ENCODE measurements around the gene ADI1. TPM values are rescaled to one million over a fixed set of nuclear protein-coding genes. Genes with fewer than 3 reads are reported as not detected.

The ADI1 gene
- total RNA-seq, 2 experiments from 2014 or later: 22.8 to 23.7 TPM

DNA sequence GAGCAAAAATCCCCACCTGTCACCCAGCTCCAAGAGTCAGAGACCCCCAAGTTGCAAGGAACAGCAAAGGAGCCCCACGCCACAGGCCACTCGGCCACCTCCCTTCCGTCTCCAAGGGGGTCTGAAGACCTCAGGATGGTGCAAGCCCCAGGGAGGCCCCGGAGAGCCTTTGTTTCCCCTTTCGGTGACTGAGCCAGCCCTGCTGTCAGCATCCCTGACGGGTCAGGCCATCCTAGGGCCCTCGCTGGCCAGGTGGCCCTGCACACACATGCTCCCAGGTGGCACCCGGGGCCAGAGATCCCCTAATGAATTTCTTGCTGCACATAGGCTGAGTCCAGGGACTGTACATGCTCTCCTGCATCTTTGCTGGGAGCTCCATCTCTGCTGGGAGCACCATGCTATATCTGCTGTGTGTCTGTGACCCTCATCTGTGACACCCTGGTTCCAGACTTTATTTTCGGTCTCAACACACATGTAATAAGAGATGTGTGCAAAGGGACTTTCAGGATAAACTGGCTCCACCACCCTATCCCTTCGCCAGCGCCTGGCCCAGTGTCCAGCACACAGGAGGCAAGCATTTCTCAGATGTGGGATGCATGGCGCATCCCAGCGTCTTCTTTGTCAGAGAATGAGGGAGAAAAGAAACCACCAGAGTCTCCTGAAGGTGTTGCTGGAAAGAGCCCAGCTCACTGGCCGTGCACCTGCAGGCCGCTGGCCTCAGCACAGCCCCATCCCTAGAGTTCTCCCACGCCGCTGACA is 27.4 kb downstream of the ADI1 start:
- H3K9me3 Mint-ChIP-seq: no peaks in the 10 kb centered on the region
- H3K27me3 Mint-ChIP-seq: no peaks in the 10 kb centered on the region
- no peaks in the 10 kb centered on the region for H3K4me1 Mint-ChIP-seq
- no peak for DNase-seq
- H3K27ac Mint-ChIP-seq: no peak overlapping the region
- H3K36me3 Mint-ChIP-seq: peaks cover 6% of the 10 kb centered on the region
- H3K4me3 Mint-ChIP-seq: no peak overlapping the region

DNA sequence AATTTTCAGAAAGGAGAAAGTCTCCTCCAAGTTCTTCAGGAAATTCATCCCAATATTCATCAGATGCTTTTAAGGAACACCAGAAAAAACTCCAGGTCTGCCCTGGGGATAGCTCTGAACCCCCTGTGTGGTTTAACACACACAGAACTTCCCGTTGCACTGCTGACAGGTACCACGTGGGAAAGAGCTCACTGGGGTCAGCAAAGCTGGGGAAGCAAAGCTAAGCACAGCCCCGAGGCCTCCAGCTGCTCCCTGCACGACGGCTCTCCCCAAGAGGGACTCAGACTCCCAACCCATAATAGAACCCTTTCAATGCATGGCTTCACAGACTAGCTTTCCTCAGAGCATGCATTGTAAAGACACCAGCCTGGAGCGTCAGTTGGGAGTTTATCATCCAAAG is 28.0 kb downstream of the ADI1 start:
- no peaks in the 10 kb centered on the region for H3K27me3 Mint-ChIP-seq
- no peak for DNase-seq

DNA sequence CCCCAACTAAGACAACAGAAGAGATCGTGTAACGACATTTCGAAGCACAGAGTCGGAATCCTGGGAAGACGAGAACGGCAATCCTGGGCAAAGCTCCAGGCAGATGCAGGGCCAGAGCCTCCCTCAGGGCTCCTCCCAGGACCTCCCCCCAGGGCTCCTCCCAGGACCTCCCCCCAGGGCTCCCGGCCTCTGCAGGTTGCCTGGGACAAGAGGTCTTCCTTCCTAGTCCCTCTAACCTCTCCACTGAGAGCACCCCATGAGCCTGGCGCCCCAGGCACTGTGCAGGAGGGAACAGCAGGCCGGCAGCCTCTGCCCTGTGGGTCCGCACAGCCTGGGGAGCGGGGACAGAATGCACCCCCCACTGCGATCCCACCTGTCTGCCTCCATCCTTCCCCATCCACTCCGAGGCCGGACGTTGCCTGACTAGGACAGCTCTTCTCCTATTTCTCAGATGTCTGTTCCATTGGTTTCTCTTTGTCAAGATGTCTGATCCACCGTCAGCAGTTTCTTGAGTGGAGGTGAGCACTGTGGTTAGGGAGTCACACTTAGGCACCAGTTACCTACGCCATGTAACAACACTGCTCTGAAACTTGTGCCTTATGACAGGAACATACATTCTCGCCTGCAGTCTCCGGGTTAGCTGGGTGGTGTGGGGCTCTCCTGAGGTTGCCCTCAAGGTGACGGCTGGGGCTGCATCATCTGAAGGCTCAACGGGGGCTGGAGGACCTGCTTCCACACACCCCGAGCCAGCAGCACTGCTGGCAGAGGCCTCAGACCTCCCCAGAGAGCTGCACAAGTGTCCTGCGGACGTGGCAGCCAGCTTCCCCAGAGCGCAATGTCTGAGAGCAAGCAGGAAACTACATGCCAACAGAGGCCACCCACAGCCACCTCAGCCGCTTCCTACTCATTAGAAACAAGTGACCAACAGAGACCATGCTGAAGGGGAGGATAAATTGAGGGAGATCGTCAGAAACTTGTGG is 28.9 kb downstream of the ADI1 start:
- no peaks in the 10 kb centered on the region for H3K36me3 Mint-ChIP-seq
- peak overlapping the region; percentile 29 for H3K27ac Mint-ChIP-seq
- no peaks in the 10 kb centered on the region for H3K4me1 Mint-ChIP-seq

More for the DNA sequence above, 28.0 kb downstream of the ADI1 start:
- H3K4me3 Mint-ChIP-seq: no peak overlapping the region
- H3K36me3 Mint-ChIP-seq: peaks cover 6% of the 10 kb centered on the region
- no peaks in the 10 kb centered on the region for H3K9me3 Mint-ChIP-seq
- H3K27ac Mint-ChIP-seq: no peak overlapping the region
- no peaks in the 10 kb centered on the region for H3K4me1 Mint-ChIP-seq

DNA sequence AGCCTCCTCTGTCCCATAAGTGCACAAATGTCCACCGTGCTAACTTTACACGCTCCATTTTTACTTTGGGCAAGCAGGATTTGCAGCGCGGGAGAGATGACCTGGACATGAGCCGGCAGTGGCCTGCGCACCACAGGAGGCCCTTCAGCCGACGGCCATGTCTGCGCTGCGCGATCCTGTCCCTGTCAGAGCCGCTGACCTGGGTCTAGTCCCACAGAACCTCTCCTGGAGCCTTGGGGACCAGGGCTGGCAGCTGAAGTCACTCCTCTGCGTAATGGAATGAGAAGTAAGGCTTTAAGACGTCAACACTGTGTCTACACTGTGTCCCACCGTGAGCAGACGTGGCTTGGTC is 29.6 kb downstream of the ADI1 start:
- no peaks in the 10 kb centered on the region for H3K27me3 Mint-ChIP-seq
- DNase-seq: no peak
- no peak overlapping the region for H3K27ac Mint-ChIP-seq
- H3K9me3 Mint-ChIP-seq: no peaks in the 10 kb centered on the region
- H3K4me3 Mint-ChIP-seq: no peak overlapping the region
- no peaks in the 10 kb centered on the region for H3K4me1 Mint-ChIP-seq
- no peaks in the 10 kb centered on the region for H3K36me3 Mint-ChIP-seq

More for the DNA sequence above, 28.9 kb downstream of the ADI1 start:
- no peak for DNase-seq
- Mint-ChIP-seq H3K27me3 (no peaks in the 10 kb centered on the region), H3K4me3 (no peak overlapping the region), H3K9me3 (no peaks in the 10 kb centered on the region)

DNA sequence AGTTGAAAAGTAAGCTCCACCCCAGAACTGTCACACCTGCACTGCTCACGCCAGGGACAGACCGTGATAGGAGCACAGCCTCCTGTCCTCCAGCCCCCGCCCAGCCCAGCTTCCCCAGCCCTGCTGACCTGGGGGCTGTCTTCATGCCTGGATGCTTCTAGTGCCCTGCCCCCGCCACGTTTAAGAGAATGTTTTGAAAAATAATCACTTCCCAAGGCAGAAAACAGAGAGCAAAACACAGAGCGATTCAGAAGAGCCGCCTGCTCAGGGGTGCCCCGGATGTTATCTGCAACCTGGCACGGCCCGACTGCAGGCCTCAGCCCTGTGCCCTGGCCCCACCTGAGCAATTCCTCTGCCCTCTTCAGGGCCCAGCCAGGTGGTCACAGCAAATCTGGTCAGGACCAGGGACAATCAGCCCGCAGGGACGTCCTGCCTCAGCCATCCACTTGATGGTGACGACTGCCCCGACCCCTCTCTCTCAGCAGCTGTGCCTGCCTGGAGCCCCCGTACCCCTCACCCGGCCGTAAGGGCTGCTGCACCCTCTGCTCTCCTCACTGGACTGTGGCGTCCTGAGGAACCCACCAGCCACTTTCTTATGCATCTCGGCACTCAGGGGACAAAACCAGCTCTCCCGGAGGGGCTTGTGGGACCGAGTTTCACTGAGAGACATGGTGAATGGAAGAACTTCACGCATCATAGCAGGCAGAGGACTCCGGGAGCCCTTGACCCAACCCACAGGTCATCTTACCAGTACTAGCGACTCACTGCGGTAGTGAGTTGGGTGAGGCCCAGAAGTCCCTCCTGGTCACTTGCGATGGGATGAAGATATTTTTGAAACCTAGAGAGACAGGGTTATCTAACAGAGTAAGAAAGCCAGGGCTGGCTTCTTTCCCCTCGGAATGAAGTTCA is 30.2 kb downstream of the ADI1 start:
- Mint-ChIP-seq H3K4me1 (no peaks in the 10 kb centered on the region), H3K36me3 (no peaks in the 10 kb centered on the region), H3K4me3 (no peak overlapping the region), H3K27me3 (no peaks in the 10 kb centered on the region), H3K27ac (no peak overlapping the region), H3K9me3 (no peaks in the 10 kb centered on the region)
- no peak for DNase-seq

DNA sequence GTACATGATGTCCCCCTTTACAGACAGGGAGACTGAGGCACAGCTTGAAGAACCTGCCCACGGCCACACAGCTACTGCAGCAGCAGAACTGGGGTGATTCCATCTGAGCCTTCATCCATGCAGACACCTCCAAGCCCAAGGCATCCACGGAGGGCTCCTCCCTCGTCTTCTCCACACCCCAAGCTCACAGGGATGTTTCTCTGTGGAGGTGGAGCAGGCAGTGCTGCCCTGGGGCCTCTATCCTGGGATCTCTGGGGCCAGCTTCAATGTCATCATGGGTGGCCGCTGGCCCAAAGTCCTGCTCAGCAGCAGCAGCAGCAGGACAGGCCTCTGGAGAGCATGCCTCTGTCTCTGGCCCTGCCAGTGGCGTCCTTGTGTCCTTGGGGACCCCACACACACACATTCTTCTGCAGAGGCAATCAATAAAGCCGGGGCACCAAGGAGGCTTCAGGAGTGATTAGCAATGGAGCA is 31.2 kb downstream of the ADI1 start:
- H3K4me3 Mint-ChIP-seq: no peak overlapping the region
- no peaks in the 10 kb centered on the region for H3K36me3 Mint-ChIP-seq
- H3K9me3 Mint-ChIP-seq: no peaks in the 10 kb centered on the region
- H3K27ac Mint-ChIP-seq: no peak overlapping the region
- H3K27me3 Mint-ChIP-seq: no peaks in the 10 kb centered on the region
- H3K4me1 Mint-ChIP-seq: no peaks in the 10 kb centered on the region
- DNase-seq: no peak

DNA sequence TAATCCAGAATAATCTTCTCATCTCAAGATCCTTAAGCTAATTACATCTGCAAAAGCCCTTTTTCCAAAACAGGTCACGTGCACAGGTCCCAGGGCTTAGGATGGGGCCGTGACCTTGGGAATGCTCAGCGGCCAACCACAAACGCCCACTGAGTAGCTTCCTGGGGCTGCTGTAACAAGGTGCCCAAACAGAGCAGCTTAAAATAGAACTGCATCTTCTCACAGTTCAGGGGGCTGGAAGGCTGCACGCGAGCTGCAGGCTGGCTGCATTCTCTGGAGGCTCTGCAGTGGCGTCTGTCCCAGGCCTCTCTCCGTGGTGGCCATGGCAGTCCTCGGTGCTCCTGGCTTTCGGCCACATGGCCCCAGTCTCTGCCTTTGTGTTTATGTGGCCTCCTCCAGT is 31.9 kb downstream of the ADI1 start:
- Mint-ChIP-seq H3K27ac (no peak overlapping the region), H3K4me3 (no peak overlapping the region), H3K4me1 (no peaks in the 10 kb centered on the region), H3K36me3 (no peaks in the 10 kb centered on the region), H3K9me3 (no peaks in the 10 kb centered on the region), H3K27me3 (no peaks in the 10 kb centered on the region)
- DNase-seq: no peak

DNA sequence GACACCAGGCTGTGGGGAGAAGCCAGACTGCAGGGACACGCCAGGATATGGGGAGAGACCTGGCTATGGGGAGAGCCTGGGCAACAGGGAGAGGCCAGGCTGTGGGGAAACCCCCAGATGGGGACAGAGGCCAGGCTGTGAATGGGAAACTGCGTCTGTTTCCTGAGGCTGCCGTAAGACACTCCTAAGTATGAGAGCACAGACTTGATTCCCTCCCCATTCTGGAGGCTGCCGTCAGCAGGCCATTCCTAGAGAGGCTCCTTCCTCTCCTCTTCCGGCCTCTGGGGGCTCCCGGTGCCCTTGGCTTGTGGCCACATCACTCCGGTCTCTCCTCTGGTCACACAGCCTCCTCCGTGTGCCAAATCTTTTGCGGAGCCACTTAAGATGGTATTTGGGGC is 32.3 kb downstream of the ADI1 start:
- H3K27ac Mint-ChIP-seq: no peak overlapping the region
- no peaks in the 10 kb centered on the region for H3K36me3 Mint-ChIP-seq
- no peaks in the 10 kb centered on the region for H3K9me3 Mint-ChIP-seq
- no peak overlapping the region for H3K4me3 Mint-ChIP-seq
- H3K4me1 Mint-ChIP-seq: no peaks in the 10 kb centered on the region
- no peaks in the 10 kb centered on the region for H3K27me3 Mint-ChIP-seq
- DNase-seq: no peak

DNA sequence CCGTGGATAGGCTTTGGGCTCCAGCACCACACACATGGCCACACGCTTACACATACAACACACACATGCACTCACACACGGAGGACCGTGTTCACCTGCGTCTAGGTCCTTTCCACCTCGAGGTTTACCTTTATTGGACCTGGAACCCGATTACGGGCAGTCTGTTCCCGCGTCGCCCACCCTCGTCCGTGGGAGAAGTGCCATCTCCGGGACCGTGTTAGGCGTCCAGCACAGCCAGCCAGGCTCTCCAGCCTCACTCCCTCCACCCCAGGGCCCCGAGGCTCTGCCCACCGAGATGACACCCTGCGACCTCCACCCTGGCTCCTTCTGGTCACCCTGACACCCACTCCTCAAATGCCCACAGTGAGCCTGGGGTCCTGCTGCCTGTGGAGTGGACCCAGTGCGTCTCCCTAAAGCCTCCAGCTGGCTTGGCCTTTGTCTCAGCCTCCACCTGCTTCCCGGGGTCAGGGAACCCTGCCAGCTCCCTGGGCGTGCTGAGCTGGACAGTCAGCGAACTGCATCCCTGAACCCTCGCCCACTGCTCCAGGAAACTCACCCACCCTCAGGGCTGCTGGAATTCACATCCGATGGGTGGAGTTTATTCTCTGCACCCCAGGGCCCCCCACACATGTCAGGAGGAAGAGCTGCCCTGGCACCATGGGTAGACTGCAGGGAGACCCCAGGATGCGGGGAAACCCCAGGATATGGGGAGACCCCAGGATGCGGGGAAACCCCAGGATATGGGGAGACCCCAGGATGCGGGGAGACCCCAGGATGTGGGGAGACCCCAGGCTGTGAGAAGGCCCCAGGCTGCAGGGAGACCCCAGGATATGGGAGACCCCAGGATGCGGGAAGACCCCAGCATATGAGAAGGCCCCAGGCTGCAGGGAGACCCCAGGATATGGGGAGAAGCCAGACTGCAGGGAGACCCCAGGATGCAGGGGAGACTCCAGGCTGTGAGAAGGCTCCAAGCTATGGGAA is 33.0 kb downstream of the ADI1 start:
- H3K4me3 Mint-ChIP-seq: no peak overlapping the region
- H3K36me3 Mint-ChIP-seq: no peaks in the 10 kb centered on the region
- no peak overlapping the region for H3K27ac Mint-ChIP-seq

DNA sequence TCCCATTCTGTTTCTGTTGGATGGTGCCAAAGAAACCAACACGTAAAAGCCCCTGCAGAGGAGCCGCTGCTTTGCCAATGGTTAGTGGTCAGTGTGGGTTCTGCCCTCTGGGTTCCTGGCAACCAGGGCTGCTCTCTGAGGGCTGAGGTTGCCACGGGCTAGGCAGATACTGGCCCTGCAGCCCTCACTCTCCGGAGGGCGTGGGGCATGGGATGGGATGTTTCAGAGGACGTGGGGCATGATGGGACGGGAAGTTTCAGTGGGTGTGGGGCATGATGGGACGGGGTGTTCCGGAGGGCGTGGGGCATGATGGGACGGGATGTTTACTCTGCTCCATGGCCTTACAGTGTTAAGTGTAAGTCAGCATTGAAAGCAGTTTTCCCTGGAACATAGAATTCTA is 34.2 kb downstream of the ADI1 start:
- H3K36me3 Mint-ChIP-seq: peaks cover 2% of the 10 kb centered on the region
- peak overlapping the region; percentile 1 for H3K27ac Mint-ChIP-seq
- no peak overlapping the region for H3K4me3 Mint-ChIP-seq
- H3K4me1 Mint-ChIP-seq: peaks cover 5% of the 10 kb centered on the region
- H3K27me3 Mint-ChIP-seq: no peaks in the 10 kb centered on the region
- DNase-seq: no peak
- no peaks in the 10 kb centered on the region for H3K9me3 Mint-ChIP-seq

More for the DNA sequence above, 33.0 kb downstream of the ADI1 start:
- Mint-ChIP-seq H3K27me3 (no peaks in the 10 kb centered on the region), H3K4me1 (no peaks in the 10 kb centered on the region), H3K9me3 (no peaks in the 10 kb centered on the region)
- DNase-seq: no peak

DNA sequence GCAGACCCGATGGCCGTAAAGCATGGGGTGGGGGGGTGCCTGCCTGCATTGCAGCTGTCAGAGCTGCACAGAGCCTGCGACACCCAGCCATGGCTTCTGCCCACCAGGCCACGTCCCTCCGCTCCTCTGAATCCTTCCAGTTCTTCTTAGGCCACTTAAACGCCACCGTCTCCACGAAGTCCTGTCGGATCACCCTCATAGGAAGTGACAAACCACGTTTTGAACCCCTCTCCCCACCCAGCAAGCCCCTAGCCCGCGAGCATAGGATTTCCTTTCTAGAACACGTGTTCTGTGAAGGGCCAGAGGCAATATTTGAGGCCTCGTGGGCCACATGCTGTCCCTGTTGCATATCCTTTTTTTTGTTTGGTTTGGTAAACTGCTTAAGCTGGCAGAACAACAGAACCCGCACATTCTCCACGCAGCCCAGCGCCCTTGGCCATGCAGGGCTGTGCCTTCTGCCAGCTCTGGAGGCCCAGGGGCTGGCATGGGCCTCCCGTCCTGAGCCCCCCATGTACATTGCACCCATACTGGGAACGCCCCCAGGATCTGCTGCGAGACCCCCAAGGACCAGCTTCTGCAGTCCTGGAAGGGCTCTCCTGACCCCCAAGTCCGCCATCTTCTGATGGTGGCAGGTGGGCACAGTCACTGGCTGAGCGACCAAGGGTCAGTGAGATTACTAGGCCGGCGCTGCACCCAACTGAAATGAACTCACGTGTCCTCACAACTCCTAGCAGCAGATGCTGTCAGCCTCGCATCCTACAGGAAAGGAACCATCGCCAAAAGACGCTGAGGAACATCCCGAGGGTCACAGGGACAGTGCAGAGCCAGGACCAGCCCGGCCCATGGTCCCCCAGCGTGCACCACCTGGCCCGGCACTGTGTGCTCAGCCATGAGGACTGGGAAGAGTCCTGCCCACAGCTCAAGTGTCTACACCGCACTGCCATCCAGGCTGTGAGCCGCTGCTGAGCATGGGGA is 35.1 kb downstream of the ADI1 start:
- Mint-ChIP-seq H3K9me3 (no peaks in the 10 kb centered on the region), H3K4me3 (no peak overlapping the region), H3K4me1 (peaks cover 9% of the 10 kb centered on the region), H3K36me3 (peaks cover 7% of the 10 kb centered on the region), H3K27ac (no peak overlapping the region), H3K27me3 (no peaks in the 10 kb centered on the region)
- no peak for DNase-seq

DNA sequence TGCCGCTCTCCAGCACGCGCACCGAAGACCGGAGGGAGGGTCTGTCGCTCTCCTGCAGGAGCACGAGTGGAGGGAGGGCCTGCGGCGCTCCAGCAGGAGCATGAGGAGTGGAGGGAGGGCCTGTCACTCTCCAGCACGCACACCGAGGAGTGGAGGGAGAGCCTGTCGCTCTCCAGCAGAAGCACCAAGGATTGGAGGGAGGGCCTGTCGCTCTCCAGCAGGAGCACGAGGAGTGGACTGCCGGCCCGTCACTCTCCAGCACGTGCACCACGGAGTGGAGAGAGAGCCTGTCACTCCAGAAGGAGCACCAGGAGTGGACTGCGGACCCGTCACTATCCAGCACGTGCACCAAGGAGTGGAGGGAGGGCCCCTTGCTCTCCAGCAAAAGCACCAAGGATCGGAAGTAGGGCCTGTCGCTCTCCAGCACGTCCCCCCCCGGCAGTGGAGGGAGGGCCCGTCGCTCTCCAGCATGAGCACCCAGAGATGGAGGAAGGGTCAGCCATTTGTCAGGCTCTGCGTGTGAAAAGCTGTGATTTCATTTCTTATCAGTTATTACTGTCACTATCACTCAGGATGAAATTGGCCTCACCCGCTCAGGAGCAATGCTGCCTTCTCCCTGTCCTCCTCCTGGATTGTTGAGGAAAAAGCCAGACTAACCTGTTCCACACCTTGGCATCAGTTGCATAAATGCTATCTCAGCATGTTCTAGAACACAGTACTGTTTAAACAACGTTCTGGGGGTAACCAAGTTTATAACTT is 35.9 kb downstream of the ADI1 start:
- no peak for DNase-seq
- peaks cover 9% of the 10 kb centered on the region for H3K4me1 Mint-ChIP-seq
- no peak overlapping the region for H3K27ac Mint-ChIP-seq
- peaks cover 7% of the 10 kb centered on the region for H3K36me3 Mint-ChIP-seq
- H3K4me3 Mint-ChIP-seq: no peak overlapping the region
- H3K27me3 Mint-ChIP-seq: no peaks in the 10 kb centered on the region
- H3K9me3 Mint-ChIP-seq: no peaks in the 10 kb centered on the region
